ENCODE measurements around the gene AGBL1.

The AGBL1 gene

DNA sequence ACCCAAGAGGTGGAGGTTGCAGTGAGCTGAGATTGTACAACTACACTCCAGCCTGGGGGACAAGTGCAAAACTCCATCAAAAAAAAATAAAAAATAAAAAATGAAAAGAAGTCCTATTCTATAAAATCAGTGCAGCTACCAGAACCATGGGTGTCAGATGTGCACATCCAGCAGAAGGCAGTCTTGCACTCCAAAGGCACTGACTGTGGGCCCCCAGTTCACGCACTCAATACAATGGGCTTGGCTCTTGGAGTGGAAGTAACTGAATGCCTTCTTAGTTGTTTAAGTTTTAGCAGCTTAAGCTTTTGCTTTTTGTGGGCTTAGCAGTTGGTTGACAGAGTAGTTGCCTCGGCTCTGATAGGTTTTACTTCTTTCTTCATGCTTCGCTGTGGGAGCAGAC lies 141.4 kb downstream of the AGBL1 start:
- Histone ChIP-seq H4K20me1 (ENCODE audit: insufficient read depth, low read length) (no peaks in the 10 kb centered on the region), H2AFZ (ENCODE audit: low read depth, low read length) (no peak overlapping the region), H3K27ac (ENCODE audit: low read length) (no peak overlapping the region), H3K4me2 (ENCODE audit: insufficient read depth, low read length) (no peak overlapping the region), H3K79me2 (ENCODE audit: insufficient read depth, low read length) (no peaks in the 10 kb centered on the region), H3K4me1 (ENCODE audit: insufficient read depth, low read length) (no peaks in the 10 kb centered on the region), H3K4me3 (ENCODE audit: low read depth in 1 of 2, low read length in 2 of 2) (no peak overlapping the region), H3K36me3 (ENCODE audit: insufficient read depth, low read length) (no peaks in the 10 kb centered on the region), H3K9me3 (ENCODE audit: insufficient read depth, low read length, severe bottlenecking) (no peaks in the 10 kb centered on the region), H3K27me3 (ENCODE audit: insufficient read depth, low read length, poor library complexity) (no peaks in the 10 kb centered on the region), H3K9ac (ENCODE audit: low read depth, low read length) (no peak overlapping the region)
- no peak for DNase-seq
- TF ChIP-seq, protein P1, sequence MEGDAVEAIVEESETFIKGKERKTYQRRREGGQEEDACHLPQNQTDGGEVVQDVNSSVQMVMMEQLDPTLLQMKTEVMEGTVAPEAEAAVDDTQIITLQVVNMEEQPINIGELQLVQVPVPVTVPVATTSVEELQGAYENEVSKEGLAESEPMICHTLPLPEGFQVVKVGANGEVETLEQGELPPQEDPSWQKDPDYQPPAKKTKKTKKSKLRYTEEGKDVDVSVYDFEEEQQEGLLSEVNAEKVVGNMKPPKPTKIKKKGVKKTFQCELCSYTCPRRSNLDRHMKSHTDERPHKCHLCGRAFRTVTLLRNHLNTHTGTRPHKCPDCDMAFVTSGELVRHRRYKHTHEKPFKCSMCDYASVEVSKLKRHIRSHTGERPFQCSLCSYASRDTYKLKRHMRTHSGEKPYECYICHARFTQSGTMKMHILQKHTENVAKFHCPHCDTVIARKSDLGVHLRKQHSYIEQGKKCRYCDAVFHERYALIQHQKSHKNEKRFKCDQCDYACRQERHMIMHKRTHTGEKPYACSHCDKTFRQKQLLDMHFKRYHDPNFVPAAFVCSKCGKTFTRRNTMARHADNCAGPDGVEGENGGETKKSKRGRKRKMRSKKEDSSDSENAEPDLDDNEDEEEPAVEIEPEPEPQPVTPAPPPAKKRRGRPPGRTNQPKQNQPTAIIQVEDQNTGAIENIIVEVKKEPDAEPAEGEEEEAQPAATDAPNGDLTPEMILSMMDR (IDR thresholded peaks at IDR 0.05; ENCODE audit: borderline replicate concordance, extremely low read depth, low read length, poor library complexity, severe bottlenecking) = no peak
- TF ChIP-seq EZH2 (IDR thresholded peaks at IDR 0.05; ENCODE audit: borderline replicate concordance, low read depth, low read length, severe bottlenecking) = no peak
- ATAC-seq (ENCODE audit: insufficient read depth, low read depth) = no peak

DNA sequence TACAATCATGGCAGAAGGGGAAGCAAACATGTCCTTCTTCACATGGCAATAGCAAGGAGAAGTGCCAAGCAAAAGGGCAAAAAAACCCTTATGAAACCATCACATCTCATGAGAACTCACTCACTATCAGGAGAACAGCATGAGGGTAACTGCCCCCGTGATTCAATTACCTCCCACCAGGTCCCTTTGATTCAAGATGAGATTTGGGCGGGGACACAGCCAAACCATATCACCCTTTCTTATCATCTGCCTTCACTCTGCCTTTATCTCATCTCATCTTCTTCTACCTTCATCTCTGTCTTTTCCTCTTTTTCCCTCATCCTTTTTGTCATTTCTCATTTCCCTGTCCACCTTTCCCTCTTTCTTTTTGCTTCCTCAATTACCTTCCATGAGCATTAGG lies 149.6 kb downstream of the AGBL1 start:
- no peak for TF ChIP-seq EZH2 (IDR thresholded peaks at IDR 0.05; ENCODE audit: borderline replicate concordance, low read depth, low read length, severe bottlenecking)
- TF ChIP-seq, protein P1 (IDR thresholded peaks at IDR 0.05; ENCODE audit: borderline replicate concordance, extremely low read depth, low read length, poor library complexity, severe bottlenecking) = no peak
- Histone ChIP-seq H3K4me2 (ENCODE audit: insufficient read depth, low read length) (no peak overlapping the region), H3K27me3 (ENCODE audit: insufficient read depth, low read length, poor library complexity) (no peaks in the 10 kb centered on the region), H3K79me2 (ENCODE audit: insufficient read depth, low read length) (no peaks in the 10 kb centered on the region), H4K20me1 (ENCODE audit: insufficient read depth, low read length) (no peaks in the 10 kb centered on the region), H3K4me3 (ENCODE audit: low read depth in 1 of 2, low read length in 2 of 2) (no peak overlapping the region), H2AFZ (ENCODE audit: low read depth, low read length) (no peak overlapping the region), H3K27ac (ENCODE audit: low read length) (no peak overlapping the region), H3K9ac (ENCODE audit: low read depth, low read length) (no peak overlapping the region), H3K4me1 (ENCODE audit: insufficient read depth, low read length) (no peaks in the 10 kb centered on the region), H3K9me3 (ENCODE audit: insufficient read depth, low read length, severe bottlenecking) (no peaks in the 10 kb centered on the region), H3K36me3 (ENCODE audit: insufficient read depth, low read length) (no peaks in the 10 kb centered on the region)
- DNase-seq (no peak), ATAC-seq (ENCODE audit: insufficient read depth, low read depth) (no peak)

DNA sequence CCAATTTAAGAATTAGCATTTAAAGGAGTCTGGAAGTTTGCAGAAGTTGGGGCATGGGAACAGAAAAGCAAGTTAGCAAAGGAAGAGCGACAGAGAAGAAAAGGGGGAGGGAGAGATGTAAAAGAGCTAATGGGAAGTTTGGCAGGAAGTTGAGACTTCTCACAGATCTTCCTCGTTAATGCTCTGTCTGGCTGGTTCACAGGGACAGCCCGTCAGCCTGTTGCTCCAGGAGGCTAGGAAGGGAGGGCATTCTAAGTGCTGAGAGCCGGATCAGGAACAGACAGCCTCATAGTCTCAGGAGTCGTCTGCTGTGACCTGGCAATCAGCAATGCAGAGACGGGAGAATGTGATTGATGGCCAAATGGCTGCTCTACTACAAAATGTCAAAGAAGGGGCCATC lies 150.3 kb downstream of the AGBL1 start:
- Histone ChIP-seq H3K36me3 (ENCODE audit: insufficient read depth, low read length) (no peaks in the 10 kb centered on the region), H3K4me2 (ENCODE audit: insufficient read depth, low read length) (no peak overlapping the region), H3K4me1 (ENCODE audit: insufficient read depth, low read length) (no peaks in the 10 kb centered on the region), H3K27me3 (ENCODE audit: insufficient read depth, low read length, poor library complexity) (no peaks in the 10 kb centered on the region), H3K79me2 (ENCODE audit: insufficient read depth, low read length) (no peaks in the 10 kb centered on the region), H3K4me3 (ENCODE audit: low read depth in 1 of 2, low read length in 2 of 2) (no peak overlapping the region), H3K9ac (ENCODE audit: low read depth, low read length) (no peak overlapping the region), H3K9me3 (ENCODE audit: insufficient read depth, low read length, severe bottlenecking) (no peaks in the 10 kb centered on the region), H4K20me1 (ENCODE audit: insufficient read depth, low read length) (no peaks in the 10 kb centered on the region), H3K27ac (ENCODE audit: low read length) (no peak overlapping the region), H2AFZ (ENCODE audit: low read depth, low read length) (no peak overlapping the region)
- no peak for ATAC-seq (ENCODE audit: insufficient read depth, low read depth)
- no peak for DNase-seq
- TF ChIP-seq, protein P1 (IDR thresholded peaks at IDR 0.05; ENCODE audit: borderline replicate concordance, extremely low read depth, low read length, poor library complexity, severe bottlenecking) = no peak
- TF ChIP-seq EZH2 (IDR thresholded peaks at IDR 0.05; ENCODE audit: borderline replicate concordance, low read depth, low read length, severe bottlenecking) = no peak

Data from DND-41 (cell line).